Activated CD4-positive, alpha-beta T cell treated with anti-CD3 and anti-CD28 coated beads, Interleukin-10, Interleukin-2, amounts not matched to agents 100 ng/mL and 50 ng/mL, durations not matched to agents 16 hours and 8 hours (primary cell): ENCODE data around the gene CCDC85A.

Experiments
- DNase-seq: peaks from one replicate; pipeline ENCODE4 v3.0.0-alpha.2; 2020

CCDC85A gene

GRCh38 chr2:56244506-56244905, 60.7 kb downstream of the CCDC85A start:
- no peak for DNase-seq

GRCh38 chr2:56244911-56245530, 61.2 kb downstream of the CCDC85A start:
- DNase-seq: no peak

- no peak for DNase-seq
Measured at GRCh38 chr2:56248965-56249742, 65.4 kb downstream of the CCDC85A start.

- DNase-seq: no peak
Measured at GRCh38 chr2:56250153-56250729, 66.5 kb downstream of the CCDC85A start.

GRCh38 chr2:56260415-56260814, 76.6 kb downstream of the CCDC85A start:
- no peak for DNase-seq

GRCh38 chr2:56262241-56262640, 78.5 kb downstream of the CCDC85A start:
- no peak for DNase-seq

- DNase-seq: no peak
Measured at GRCh38 chr2:56263876-56264275, 80.1 kb downstream of the CCDC85A start.

GRCh38 chr2:56266761-56267414, 83.1 kb downstream of the CCDC85A start:
- no peak for DNase-seq

GRCh38 chr2:56267415-56267788, 83.6 kb downstream of the CCDC85A start:
- no peak for DNase-seq

GRCh38 chr2:56268856-56269255, 85.1 kb downstream of the CCDC85A start:
- DNase-seq: no peak

- no peak for DNase-seq
Measured at GRCh38 chr2:56271275-56271674, 87.5 kb downstream of the CCDC85A start.

- DNase-seq: no peak
Measured at GRCh38 chr2:56285224-56285623, 101.4 kb downstream of the CCDC85A start.

GRCh38 chr2:56286936-56287335, 103.1 kb downstream of the CCDC85A start:
- no peak for DNase-seq

GRCh38 chr2:56287508-56287907, 103.7 kb downstream of the CCDC85A start:
- DNase-seq: no peak

- DNase-seq: no peak
Measured at GRCh38 chr2:56287974-56288373, 104.2 kb downstream of the CCDC85A start.

GRCh38 chr2:56288838-56289580, 105.2 kb downstream of the CCDC85A start:
- no peak for DNase-seq

GRCh38 chr2:56291711-56292110, 107.9 kb downstream of the CCDC85A start:
- no peak for DNase-seq

- no peak for DNase-seq
Measured at GRCh38 chr2:56292951-56293350, 109.2 kb downstream of the CCDC85A start.

- DNase-seq: no peak
Measured at GRCh38 chr2:56295666-56296065, 111.9 kb downstream of the CCDC85A start.

GRCh38 chr2:56297671-56298070, 113.9 kb downstream of the CCDC85A start:
- no peak for DNase-seq

- no peak for DNase-seq
Measured at GRCh38 chr2:56299171-56299691, 115.4 kb downstream of the CCDC85A start.

- no peak for DNase-seq
Measured at GRCh38 chr2:56309626-56310170, 125.9 kb downstream of the CCDC85A start.
